ENCODE data around the gene TYROBP.
"Not testable (repeated sequence)": the region's sequence is repeated elsewhere in the genome, so short reads cannot be mapped to it uniquely, and the experiment has no call there.

Gene TYROBP

GRCh38 chr19:35908010-35908441, at the start of gene TYROBP:
TSS of gene TYROBP (minus strand) at chr19:35908295. CDS start at chr19:35908228, 67 bp downstream.
- no peak for DNase-seq

GRCh38 chr19:35957411-35957810, 49.3 kb upstream of the TYROBP start:
- not testable (repeated sequence) for DNase-seq

GRCh38 chr19:35955881-35956634, 48.0 kb upstream of the TYROBP start:
- no peak for DNase-seq

- no peak for DNase-seq
Measured at GRCh38 chr19:35949131-35949530, 41.0 kb upstream of the TYROBP start.

GRCh38 chr19:35946203-35946602, 38.1 kb upstream of the TYROBP start:
- DNase-seq = no peak

- no peak for DNase-seq
Measured at GRCh38 chr19:35945121-35945790, 37.2 kb upstream of the TYROBP start.

- no peak for DNase-seq
Measured at GRCh38 chr19:35944556-35944955, 36.5 kb upstream of the TYROBP start.

GRCh38 chr19:35943321-35944301, 35.5 kb upstream of the TYROBP start:
- no peak for DNase-seq

- no peak for DNase-seq
Measured at GRCh38 chr19:35942235-35942634, 34.1 kb upstream of the TYROBP start.

- no peak for DNase-seq
Measured at GRCh38 chr19:35940839-35941238, 32.7 kb upstream of the TYROBP start.

- no peak for DNase-seq
Measured at GRCh38 chr19:35940078-35940775, 32.1 kb upstream of the TYROBP start.

GRCh38 chr19:35939307-35940077, 31.4 kb upstream of the TYROBP start:
- DNase-seq = no peak

- no peak for DNase-seq
Measured at GRCh38 chr19:35938282-35939224, 30.5 kb upstream of the TYROBP start.

- no peak for DNase-seq
Measured at GRCh38 chr19:35937345-35938281, 29.5 kb upstream of the TYROBP start.

GRCh38 chr19:35936738-35937268, 28.7 kb upstream of the TYROBP start:
- no peak for DNase-seq

- peak; percentile 50 for DNase-seq
Measured at GRCh38 chr19:35935911-35936737, 28.0 kb upstream of the TYROBP start, which contains the start of gene LRFN3. TSS of gene LRFN3 (plus strand) at chr19:35936374. CDS start at chr19:35939426, 3,052 bp downstream.

- peak; percentile 14 for DNase-seq
Measured at GRCh38 chr19:35932291-35932936, 24.3 kb upstream of the TYROBP start.

- no peak for DNase-seq
Measured at GRCh38 chr19:35931874-35932202, 23.7 kb upstream of the TYROBP start.
